Anterior cingulate cortex (tissue), 58 donors: ENCODE results near the gene ZFP36L1.
"Not testable (repeated sequence)": the region's sequence is repeated elsewhere in the genome, so short reads cannot be mapped to it uniquely, and the experiment has no call there.

Experiments used
- DNase-seq, 58 donors: peaks; one replicate each; lab custom pipeline; 2025; lab: John Stamatoyannopoulos, UW

Gene ZFP36L1

GRCh38 chr14:68770553-68771286 lies 22.1 kb downstream of the ZFP36L1 start:
- DNase-seq, result no peak

- DNase-seq, result no peak
These were observed 22.8 kb downstream of the ZFP36L1 start for GRCh38 chr14:68770051-68770450.

GRCh38 chr14:68768316-68768715 lies 24.6 kb downstream of the ZFP36L1 start:
- DNase-seq, result no peak

GRCh38 chr14:68767248-68767645 lies 25.6 kb downstream of the ZFP36L1 start:
- no peak for DNase-seq

GRCh38 chr14:68766299-68767247 lies 26.3 kb downstream of the ZFP36L1 start:
- DNase-seq, result no peak

- DNase-seq, result not testable (repeated sequence)
These were observed 29.0 kb downstream of the ZFP36L1 start for GRCh38 chr14:68763843-68764242.

GRCh38 chr14:68762953-68763764 lies 29.7 kb downstream of the ZFP36L1 start:
- DNase-seq, result no peak

- no peak for DNase-seq
These were observed 31.5 kb downstream of the ZFP36L1 start for GRCh38 chr14:68761391-68761790.

- no peak for DNase-seq
These were observed 32.1 kb downstream of the ZFP36L1 start for GRCh38 chr14:68760761-68761160.

- DNase-seq, result no peak
These were observed 32.9 kb downstream of the ZFP36L1 start for GRCh38 chr14:68759937-68760336.

GRCh38 chr14:68759017-68759560 lies 33.8 kb downstream of the ZFP36L1 start:
- no peak for DNase-seq

- DNase-seq, result no peak
These were observed 34.6 kb downstream of the ZFP36L1 start for GRCh38 chr14:68758301-68758700.

GRCh38 chr14:68757618-68758081 lies 35.2 kb downstream of the ZFP36L1 start:
- peak in 23 of 58 donors; percentile 6 to 48 (median 22) for DNase-seq

GRCh38 chr14:68756734-68757133 lies 36.1 kb downstream of the ZFP36L1 start:
- no peak for DNase-seq

- no peak for DNase-seq
These were observed 36.8 kb downstream of the ZFP36L1 start for GRCh38 chr14:68756000-68756481.

GRCh38 chr14:68755016-68755353 lies 37.9 kb downstream of the ZFP36L1 start:
- no peak for DNase-seq

- no peak for DNase-seq
These were observed 39.2 kb downstream of the ZFP36L1 start for GRCh38 chr14:68753690-68754089.

- no peak for DNase-seq
These were observed 40.4 kb downstream of the ZFP36L1 start for GRCh38 chr14:68752271-68753006.
